ENCODE data around the gene ADRM1. TPM values are rescaled to one million over a fixed set of nuclear protein-coding genes. Genes with fewer than 3 reads are reported as not detected.

The ADRM1 gene
- total and polyA plus RNA-seq, 2 experiments from 2014 or later: 206 to 243 TPM

DNA sequence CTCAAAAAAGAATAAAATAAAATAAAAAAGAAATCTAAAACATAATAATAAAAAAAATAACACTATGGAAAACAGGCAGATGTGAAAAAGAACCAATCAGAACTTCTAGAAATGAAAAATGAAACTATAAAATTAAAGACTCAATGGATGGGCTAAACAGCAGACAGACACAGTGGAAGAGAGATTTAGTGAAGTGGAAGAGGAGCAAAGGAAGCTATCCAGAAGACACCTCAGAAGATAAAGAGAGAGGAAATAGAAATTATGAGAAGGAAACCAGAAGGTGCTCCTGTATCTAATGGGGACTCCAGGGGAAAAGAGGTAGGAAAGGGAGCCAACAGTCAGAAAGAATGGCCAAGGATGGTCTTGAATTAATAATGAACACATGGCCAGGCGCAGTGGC, 45.8 kb downstream of the ADRM1 start:
- no peaks in the 10 kb centered on the region for H3K27me3 ChIP-seq (ENCODE audit: insufficient read depth)
- no peak overlapping the region for H3K4me3 ChIP-seq
- Mint-ChIP-seq H3K27me3 (ENCODE audit: insufficient read depth, low read depth, poor library complexity) (peaks cover 15% of the 10 kb centered on the region), H3K36me3 (ENCODE audit: low read depth) (peaks cover 67% of the 10 kb centered on the region), H3K27ac (no peak overlapping the region), H3K4me1 (peaks cover 5% of the 10 kb centered on the region; the same call in 2 of the 3 replicates), H3K4me3 (no peak overlapping the region), H3K9me3 (peaks cover 24% of the 10 kb centered on the region)
- H3K9me2 ChIP-seq (ENCODE audit: insufficient read depth): no peaks in the 10 kb centered on the region
- H2AFZ ChIP-seq: no peak overlapping the region
- H3K4me2 ChIP-seq: no peak overlapping the region
- peaks cover 5% of the 10 kb centered on the region; the same call in 1 of the 2 replicates for H3K79me2 ChIP-seq (replicated peaks; ENCODE audit: insufficient read depth)
- TF ChIP-seq, protein P1, sequence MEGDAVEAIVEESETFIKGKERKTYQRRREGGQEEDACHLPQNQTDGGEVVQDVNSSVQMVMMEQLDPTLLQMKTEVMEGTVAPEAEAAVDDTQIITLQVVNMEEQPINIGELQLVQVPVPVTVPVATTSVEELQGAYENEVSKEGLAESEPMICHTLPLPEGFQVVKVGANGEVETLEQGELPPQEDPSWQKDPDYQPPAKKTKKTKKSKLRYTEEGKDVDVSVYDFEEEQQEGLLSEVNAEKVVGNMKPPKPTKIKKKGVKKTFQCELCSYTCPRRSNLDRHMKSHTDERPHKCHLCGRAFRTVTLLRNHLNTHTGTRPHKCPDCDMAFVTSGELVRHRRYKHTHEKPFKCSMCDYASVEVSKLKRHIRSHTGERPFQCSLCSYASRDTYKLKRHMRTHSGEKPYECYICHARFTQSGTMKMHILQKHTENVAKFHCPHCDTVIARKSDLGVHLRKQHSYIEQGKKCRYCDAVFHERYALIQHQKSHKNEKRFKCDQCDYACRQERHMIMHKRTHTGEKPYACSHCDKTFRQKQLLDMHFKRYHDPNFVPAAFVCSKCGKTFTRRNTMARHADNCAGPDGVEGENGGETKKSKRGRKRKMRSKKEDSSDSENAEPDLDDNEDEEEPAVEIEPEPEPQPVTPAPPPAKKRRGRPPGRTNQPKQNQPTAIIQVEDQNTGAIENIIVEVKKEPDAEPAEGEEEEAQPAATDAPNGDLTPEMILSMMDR (conservative IDR thresholded peaks at IDR 0.05; ENCODE audit: low read depth in 2 of 2): no peak
- no peak for TF ChIP-seq EZH2phosphoT487 (IDR thresholded peaks at IDR 0.05; ENCODE audit: unreplicated experiment)
- TF ChIP-seq EZH2 (IDR thresholded peaks at IDR 0.05; ENCODE audit: low read depth, unreplicated experiment): no peak
- TF ChIP-seq ZNF331 (CRISPR knock-in tag; IDR thresholded peaks at IDR 0.05; ENCODE audit: low read depth): no peak
- TF ChIP-seq CREB1 (CRISPR knock-in tag; IDR thresholded peaks at IDR 0.05; ENCODE audit: low read depth): no peak
- TF ChIP-seq STAT1 (IDR thresholded peaks at IDR 0.05; ENCODE audit: unreplicated experiment): no peak
- TF ChIP-seq, protein P2, sequence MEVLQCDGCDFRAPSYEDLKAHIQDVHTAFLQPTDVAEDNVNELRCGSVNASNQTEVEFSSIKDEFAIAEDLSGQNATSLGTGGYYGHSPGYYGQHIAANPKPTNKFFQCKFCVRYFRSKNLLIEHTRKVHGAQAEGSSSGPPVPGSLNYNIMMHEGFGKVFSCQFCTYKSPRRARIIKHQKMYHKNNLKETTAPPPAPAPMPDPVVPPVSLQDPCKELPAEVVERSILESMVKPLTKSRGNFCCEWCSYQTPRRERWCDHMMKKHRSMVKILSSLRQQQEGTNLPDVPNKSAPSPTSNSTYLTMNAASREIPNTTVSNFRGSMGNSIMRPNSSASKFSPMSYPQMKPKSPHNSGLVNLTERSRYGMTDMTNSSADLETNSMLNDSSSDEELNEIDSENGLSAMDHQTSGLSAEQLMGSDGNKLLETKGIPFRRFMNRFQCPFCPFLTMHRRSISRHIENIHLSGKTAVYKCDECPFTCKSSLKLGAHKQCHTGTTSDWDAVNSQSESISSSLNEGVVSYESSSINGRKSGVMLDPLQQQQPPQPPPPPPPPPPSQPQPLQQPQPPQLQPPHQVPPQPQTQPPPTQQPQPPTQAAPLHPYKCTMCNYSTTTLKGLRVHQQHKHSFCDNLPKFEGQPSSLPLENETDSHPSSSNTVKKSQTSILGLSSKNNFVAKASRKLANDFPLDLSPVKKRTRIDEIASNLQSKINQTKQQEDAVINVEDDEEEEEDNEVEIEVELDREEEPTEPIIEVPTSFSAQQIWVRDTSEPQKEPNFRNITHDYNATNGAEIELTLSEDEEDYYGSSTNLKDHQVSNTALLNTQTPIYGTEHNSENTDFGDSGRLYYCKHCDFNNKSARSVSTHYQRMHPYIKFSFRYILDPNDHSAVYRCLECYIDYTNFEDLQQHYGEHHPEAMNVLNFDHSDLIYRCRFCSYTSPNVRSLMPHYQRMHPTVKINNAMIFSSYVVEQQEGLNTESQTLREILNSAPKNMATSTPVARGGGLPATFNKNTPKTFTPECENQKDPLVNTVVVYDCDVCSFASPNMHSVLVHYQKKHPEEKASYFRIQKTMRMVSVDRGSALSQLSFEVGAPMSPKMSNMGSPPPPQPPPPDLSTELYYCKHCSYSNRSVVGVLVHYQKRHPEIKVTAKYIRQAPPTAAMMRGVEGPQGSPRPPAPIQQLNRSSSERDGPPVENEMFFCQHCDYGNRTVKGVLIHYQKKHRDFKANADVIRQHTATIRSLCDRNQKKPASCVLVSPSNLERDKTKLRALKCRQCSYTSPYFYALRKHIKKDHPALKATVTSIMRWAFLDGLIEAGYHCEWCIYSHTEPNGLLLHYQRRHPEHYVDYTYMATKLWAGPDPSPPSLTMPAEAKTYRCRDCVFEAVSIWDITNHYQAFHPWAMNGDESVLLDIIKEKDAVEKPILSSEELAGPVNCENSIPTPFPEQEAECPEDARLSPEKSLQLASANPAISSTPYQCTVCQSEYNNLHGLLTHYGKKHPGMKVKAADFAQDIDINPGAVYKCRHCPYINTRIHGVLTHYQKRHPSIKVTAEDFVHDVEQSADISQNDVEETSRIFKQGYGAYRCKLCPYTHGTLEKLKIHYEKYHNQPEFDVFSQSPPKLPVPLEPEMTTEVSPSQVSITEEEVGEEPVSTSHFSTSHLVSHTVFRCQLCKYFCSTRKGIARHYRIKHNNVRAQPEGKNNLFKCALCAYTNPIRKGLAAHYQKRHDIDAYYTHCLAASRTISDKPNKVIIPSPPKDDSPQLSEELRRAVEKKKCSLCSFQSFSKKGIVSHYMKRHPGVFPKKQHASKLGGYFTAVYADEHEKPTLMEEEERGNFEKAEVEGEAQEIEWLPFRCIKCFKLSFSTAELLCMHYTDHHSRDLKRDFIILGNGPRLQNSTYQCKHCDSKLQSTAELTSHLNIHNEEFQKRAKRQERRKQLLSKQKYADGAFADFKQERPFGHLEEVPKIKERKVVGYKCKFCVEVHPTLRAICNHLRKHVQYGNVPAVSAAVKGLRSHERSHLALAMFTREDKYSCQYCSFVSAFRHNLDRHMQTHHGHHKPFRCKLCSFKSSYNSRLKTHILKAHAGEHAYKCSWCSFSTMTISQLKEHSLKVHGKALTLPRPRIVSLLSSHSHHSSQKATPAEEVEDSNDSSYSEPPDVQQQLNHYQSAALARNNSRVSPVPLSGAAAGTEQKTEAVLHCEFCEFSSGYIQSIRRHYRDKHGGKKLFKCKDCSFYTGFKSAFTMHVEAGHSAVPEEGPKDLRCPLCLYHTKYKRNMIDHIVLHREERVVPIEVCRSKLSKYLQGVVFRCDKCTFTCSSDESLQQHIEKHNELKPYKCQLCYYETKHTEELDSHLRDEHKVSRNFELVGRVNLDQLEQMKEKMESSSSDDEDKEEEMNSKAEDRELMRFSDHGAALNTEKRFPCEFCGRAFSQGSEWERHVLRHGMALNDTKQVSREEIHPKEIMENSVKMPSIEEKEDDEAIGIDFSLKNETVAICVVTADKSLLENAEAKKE (CRISPR knock-in tag; IDR thresholded peaks at IDR 0.05): no peak
- no peak for TF ChIP-seq NANOG (IDR thresholded peaks at IDR 0.05; ENCODE audit: borderline replicate concordance)
- ATAC-seq: no peak
- DNase-seq (ENCODE audit: low spot score): no peak
- H3F3A ChIP-seq (replicated peaks; ENCODE audit: low read depth): peaks cover 24% of the 10 kb centered on the region
- H4K20me1 ChIP-seq (replicated peaks; ENCODE audit: insufficient read depth): no peaks in the 10 kb centered on the region; the same call in 1 of the 2 replicates
- no peaks in the 10 kb centered on the region for H3K4me1 ChIP-seq (ENCODE audit: insufficient read depth)
- peaks cover 22% of the 10 kb centered on the region for H3K36me3 ChIP-seq (ENCODE audit: insufficient read depth)
- H3K27ac ChIP-seq (ENCODE audit: low read depth): no peak overlapping the region

Measured in GM23338 (cell line).